ELF-1 (cell line): ENCODE data around the gene PTH1R.

Experiments used
- DNase-seq: peaks from one replicate; pipeline ENCODE4 v3.0.0-alpha.2; 2016; ENCODE audit warnings: low read depth, low spot score

Gene PTH1R

GRCh38 chr3:46946856-46947545, 69.5 kb downstream of the PTH1R start:
- no peak for DNase-seq

- DNase-seq, result no peak
These were observed 70.0 kb downstream of the PTH1R start for GRCh38 chr3:46947546-46947901.

GRCh38 chr3:46947981-46948791, 70.7 kb downstream of the PTH1R start:
- peak; percentile 59 for DNase-seq

GRCh38 chr3:46948830-46949671, 71.5 kb downstream of the PTH1R start:
- peak; percentile 83 for DNase-seq

GRCh38 chr3:46950177-46950576, 72.7 kb downstream of the PTH1R start:
- DNase-seq, result no peak

GRCh38 chr3:46950650-46951241, 73.2 kb downstream of the PTH1R start:
- no peak for DNase-seq

- no peak for DNase-seq
These were observed 75.3 kb downstream of the PTH1R start for GRCh38 chr3:46952813-46953212.
